AG04450 (cell line): ENCODE data around the gene YPEL1. TPM values are rescaled to one million over a fixed set of nuclear protein-coding genes. Genes with fewer than 3 reads are reported as not detected.
A peak's percentile ranks its signal among the peaks of the same experiment; 100 is the strongest.

Experiments used
- CTCF ChIA-PET: fragments of 300-600, 350-600 bp; formaldehyde crosslinking; extraction: SDS; loops from one replicate; lab custom pipeline; 2022; ENCODE audit warnings: antibody characterized with exemption, inconsistent platforms; lab: Charles Lee
- POLR2A ChIA-PET: fragments of 350-600 bp; formaldehyde crosslinking; extraction: SDS; loops from one replicate; lab custom pipeline; 2021; ENCODE audit warnings: antibody characterized with exemption, inconsistent platforms; lab: Yijun Ruan, JAX
- DNase-seq: peaks from one replicate; pipeline ENCODE4 v3.0.0-alpha.2; 2011; ENCODE audit warnings: low read depth, low spot score
- H3K27ac ChIP-seq: one replicate; pipeline ENCODE4 v1.5.1; 2012; ENCODE audit warnings: low read depth, low read length, control low read depth
- H3K27me3 ChIP-seq: one replicate; pipeline ENCODE4 v1.6.0; 2012; ENCODE audit warnings: low read length; ENCODE audit not compliant: control insufficient read depth, insufficient read depth
- H3K4me3 ChIP-seq: 2 replicates; pipeline ENCODE4 v1.5.1; 2011; ENCODE audit warnings: mild to moderate bottlenecking, low read depth, low read length, control low read depth
- H3K9me3 ChIP-seq: 2 replicates; pipeline ENCODE4 v1.5.1; 2012; ENCODE audit warnings: low read length; ENCODE audit not compliant: control insufficient read depth, insufficient read depth
- polyA plus RNA-seq: library from polyadenylated mRNA; depleted of rRNA; stranded (reverse); fragments of >200 nt; gene quantifications from 2 replicates; pipeline ENCODE4 v1.2.3, GENCODE V29; 2011
- TF ChIP-seq, protein P1 (sequence below): IDR thresholded peaks from 2 replicates; pipeline ENCODE4 v1.5.1; 2011; ENCODE audit warnings: low read depth, low read length, control low read depth, inconsistent platforms

The YPEL1 gene
- polyA plus RNA-seq, 1 experiment, result 5.5 TPM

DNA sequence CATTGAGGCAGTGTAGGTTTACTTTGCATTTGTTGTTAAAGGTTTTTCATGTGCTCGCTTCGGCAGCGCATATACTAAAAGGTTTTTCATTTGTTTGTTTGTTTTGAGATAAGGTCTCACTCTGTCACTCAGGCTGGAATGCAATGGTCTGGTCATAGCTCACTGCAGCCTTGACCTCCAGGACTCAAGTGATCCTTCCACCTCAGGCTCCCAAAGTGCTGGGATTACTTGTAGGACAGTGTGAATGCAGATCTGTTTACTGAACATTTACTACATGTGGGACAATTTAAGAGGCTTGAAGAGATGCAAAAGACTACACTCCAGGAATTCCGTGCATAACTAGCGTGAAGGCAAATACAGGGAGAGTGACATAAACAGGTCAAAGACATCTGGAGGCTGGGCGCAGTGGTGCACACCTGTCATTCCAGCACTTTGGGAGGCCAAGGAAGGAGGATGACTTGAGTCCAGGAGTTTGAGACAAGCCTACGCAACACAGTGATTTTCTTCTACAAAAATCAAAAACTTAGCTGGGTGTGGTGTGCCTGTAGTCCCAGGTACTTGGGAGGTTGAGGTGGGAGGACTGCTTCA, 34.1 kb downstream of the YPEL1 start:
- Histone ChIP-seq H3K27ac (no peak overlapping the region), H3K9me3 (no peaks in the 10 kb centered on the region), H3K27me3 (no peaks in the 10 kb centered on the region), H3K4me3 (no peak overlapping the region)
- CTCF ChIA-PET, result no interaction called here
- no peak for DNase-seq
- POLR2A ChIA-PET, result interaction anchor here (0.6 kb wide), 1 partner anchor 38 kb away, joined by 3 read pairs; no protein-coding TSS in a partner anchor
- TF ChIP-seq, protein P1, sequence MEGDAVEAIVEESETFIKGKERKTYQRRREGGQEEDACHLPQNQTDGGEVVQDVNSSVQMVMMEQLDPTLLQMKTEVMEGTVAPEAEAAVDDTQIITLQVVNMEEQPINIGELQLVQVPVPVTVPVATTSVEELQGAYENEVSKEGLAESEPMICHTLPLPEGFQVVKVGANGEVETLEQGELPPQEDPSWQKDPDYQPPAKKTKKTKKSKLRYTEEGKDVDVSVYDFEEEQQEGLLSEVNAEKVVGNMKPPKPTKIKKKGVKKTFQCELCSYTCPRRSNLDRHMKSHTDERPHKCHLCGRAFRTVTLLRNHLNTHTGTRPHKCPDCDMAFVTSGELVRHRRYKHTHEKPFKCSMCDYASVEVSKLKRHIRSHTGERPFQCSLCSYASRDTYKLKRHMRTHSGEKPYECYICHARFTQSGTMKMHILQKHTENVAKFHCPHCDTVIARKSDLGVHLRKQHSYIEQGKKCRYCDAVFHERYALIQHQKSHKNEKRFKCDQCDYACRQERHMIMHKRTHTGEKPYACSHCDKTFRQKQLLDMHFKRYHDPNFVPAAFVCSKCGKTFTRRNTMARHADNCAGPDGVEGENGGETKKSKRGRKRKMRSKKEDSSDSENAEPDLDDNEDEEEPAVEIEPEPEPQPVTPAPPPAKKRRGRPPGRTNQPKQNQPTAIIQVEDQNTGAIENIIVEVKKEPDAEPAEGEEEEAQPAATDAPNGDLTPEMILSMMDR, result no peak

DNA sequence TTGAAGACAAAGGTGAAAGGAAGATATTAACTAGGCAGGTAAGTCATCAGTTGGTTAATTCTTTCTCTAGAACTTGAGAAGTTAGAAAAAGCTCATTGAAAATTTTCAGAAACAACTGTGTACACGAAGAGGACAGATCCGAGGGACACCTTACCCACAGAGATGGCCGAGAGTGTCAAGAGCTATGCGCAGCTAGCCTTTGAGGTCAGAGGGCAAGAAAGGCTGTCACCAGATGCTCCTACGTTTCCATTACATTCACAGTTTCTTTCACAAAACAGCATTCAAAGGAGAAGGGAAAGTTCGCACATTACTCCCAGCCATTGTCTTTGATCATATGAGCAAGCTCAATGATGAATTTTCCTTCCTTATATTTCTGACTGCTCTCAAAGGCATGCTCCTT, 34.8 kb downstream of the YPEL1 start:
- H3K27ac ChIP-seq, result no peak overlapping the region
- CTCF ChIA-PET, result no interaction called here
- H3K4me3 ChIP-seq, result no peak overlapping the region
- TF ChIP-seq, protein P1, result no peak
- DNase-seq, result no peak
- POLR2A ChIA-PET, result no interaction called here
- no peaks in the 10 kb centered on the region for H3K9me3 ChIP-seq
- no peaks in the 10 kb centered on the region for H3K27me3 ChIP-seq

- no peak for DNase-seq
- ChIA-PET POLR2A (no interaction called here), CTCF (interaction anchor here (0.5 to 1.3 kb wide), 2 partner anchors 14 to 35 kb away, joined by 3 to 4 read pairs; no protein-coding TSS in a partner anchor)
Measured at GRCh38 chr22:21699643-21700042, 36.0 kb downstream of the YPEL1 start.

GRCh38 chr22:21698430-21699329, 36.9 kb downstream of the YPEL1 start:
- CTCF ChIA-PET, result interaction anchor here (0.9 to 1.8 kb wide), 5 partner anchors 10 to 239 kb away, joined by 3 to 8 read pairs (median 4); no protein-coding TSS in a partner anchor
- POLR2A ChIA-PET, result interaction anchor here (0.9 to 1.2 kb wide), 2 partner anchors 62 to 239 kb away, joined by 5 read pairs; no protein-coding TSS in a partner anchor
- no peaks in the 10 kb centered on the region for H3K27me3 ChIP-seq
- no peaks in the 10 kb centered on the region for H3K9me3 ChIP-seq
- H3K27ac ChIP-seq, result peak overlapping the region; percentile 31
- TF ChIP-seq, protein P1, result no peak
- DNase-seq, result no peak
- H3K4me3 ChIP-seq, result no peak overlapping the region

More at GRCh38 chr22:21699643-21700042, 36.0 kb downstream of the YPEL1 start:
- TF ChIP-seq, protein P1, result no peak
- H3K4me3 ChIP-seq, result no peak overlapping the region
- no peaks in the 10 kb centered on the region for H3K27me3 ChIP-seq
- no peak overlapping the region for H3K27ac ChIP-seq
- no peaks in the 10 kb centered on the region for H3K9me3 ChIP-seq
